ENCODE measurements around the gene ANKFN1.
"Not testable (repeated sequence)": the region's sequence is repeated elsewhere in the genome, so short reads cannot be mapped to it uniquely, and the experiment has no call there.

ANKFN1 gene

GRCh38 chr17:56185491-56186221, 32.4 kb downstream of the ANKFN1 start:
- DNase-seq: no peak

DNA sequence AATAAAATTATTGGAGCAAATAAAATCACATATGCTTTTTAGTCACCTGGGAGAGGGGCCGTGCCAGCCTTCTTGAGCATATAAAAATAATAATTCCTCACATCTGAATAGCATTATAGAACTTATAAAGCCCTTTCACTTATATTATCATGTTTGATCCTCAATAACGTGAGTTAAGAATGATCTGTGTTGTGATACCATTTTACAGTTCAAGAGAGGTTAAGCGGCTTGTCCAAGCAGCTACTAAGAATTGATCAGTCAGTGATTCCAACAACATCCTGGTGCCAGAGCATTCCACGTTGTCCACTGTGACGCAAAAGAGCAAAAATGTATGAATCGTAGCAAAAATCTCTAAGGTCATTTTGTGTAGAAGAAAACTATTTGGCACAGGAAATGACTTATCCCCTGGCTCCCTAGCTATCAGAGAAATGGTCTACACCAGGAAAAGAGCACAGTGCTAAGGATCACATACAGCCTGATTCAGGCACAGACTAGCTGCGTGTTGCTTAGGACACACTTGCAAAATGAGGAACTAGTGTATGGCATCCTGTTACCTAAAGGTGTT, 33.0 kb downstream of the ANKFN1 start:
- DNase-seq: no peak

DNA sequence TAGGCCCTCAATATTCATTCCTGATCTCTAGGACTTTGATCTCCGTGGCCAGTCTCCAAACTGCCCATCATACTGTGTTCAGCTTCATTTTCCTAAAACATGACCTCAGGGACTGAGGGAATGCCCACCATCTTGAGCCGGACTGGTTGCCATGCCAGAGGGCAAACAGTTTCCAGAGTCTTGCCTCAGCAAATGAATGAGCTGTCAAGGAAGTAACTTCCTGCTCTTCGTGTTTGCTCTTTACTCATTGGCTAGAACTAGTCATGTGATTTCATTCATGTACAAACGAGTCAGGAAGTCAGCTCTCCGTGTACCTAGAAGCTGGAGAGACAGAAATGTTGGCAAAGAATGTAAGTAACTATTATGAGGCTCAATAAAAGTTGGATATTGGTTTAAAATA, 50.2 kb downstream of the ANKFN1 start:
- DNase-seq: no peak

DNA sequence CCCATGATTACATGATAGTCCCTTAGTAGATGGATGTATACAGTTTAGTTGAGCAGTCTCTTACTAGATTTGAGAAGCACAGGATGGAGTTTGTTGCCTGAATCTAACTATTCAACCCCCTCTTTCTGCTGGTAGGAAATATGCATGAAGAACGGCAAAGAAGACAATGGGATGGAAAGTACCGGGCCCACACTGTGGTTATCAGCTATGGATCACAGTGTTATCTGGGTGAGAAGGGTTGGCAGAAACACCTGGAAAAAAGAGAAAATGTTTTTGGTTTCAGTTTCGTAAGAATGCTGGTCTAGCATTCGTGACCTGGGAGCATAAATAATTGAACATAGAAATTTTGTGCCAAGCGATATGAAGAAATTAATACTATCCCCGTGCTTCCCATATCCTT, 53.1 kb downstream of the ANKFN1 start:
- DNase-seq: no peak

GRCh38 chr17:56213031-56213430, 59.8 kb downstream of the ANKFN1 start:
- DNase-seq: no peak

- DNase-seq: no peak
Observed at GRCh38 chr17:56217921-56218320, 64.6 kb downstream of the ANKFN1 start.

GRCh38 chr17:56222255-56222654, 69.0 kb downstream of the ANKFN1 start:
- DNase-seq: peak; percentile 17

GRCh38 chr17:56230660-56231059, 77.4 kb downstream of the ANKFN1 start:
- no peak for DNase-seq

- DNase-seq: no peak
Observed at GRCh38 chr17:56231252-56231651, 78.0 kb downstream of the ANKFN1 start.

GRCh38 chr17:56231693-56232092, 78.4 kb downstream of the ANKFN1 start:
- no peak for DNase-seq

DNA sequence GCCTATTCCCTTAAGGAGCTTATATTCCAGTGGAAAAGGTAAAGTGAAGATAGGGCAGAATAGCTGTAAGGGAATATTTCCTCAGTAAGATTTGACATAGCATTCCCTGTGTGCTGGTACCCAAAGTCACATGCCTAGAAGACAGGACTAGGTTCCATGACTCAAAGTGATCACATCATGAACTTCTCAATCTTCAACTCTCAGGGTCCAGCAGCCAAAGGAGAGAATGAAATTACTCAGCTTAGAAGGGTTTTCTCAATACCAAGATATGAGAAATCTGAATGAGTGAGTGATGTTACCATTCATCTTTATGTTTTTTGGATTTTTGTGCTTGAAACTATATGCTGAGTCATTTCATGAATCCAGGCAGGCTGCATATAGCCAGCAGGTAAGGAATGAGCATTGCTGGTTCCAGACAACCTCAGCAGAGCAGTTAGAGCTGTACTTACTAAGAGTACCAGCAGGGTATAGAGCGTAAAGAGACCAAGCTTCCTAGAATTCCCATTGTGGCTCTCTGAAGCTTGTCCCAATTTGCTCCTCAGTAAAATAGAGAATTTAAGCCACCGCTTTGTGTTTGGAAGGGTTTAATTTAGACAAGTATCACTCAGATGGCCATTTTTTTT, 91.1 kb downstream of the ANKFN1 start:
- DNase-seq: no peak

DNA sequence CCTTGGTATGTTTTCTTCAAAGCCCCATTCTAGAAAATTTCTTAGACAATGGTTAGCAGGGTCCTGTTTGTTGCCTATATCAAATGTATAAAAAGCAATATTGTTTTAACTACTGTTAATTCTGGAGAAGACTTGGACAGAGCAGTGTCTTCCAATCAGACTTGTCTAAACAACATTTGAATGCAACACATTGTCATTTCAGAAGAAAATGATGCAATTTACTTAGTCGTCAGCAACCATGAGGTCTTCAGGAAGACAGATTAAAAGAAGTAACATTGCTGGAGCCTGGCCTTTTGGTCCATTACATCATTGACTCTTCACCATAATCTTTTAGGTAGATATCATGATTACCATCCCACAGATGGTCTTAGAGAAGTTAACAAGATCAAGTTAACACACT, 94.5 kb downstream of the ANKFN1 start:
- no peak for DNase-seq

- DNase-seq: no peak
Observed at GRCh38 chr17:56257075-56257474, 103.8 kb downstream of the ANKFN1 start.

- DNase-seq: no peak
Observed at GRCh38 chr17:56260376-56261002, 107.2 kb downstream of the ANKFN1 start.

DNA sequence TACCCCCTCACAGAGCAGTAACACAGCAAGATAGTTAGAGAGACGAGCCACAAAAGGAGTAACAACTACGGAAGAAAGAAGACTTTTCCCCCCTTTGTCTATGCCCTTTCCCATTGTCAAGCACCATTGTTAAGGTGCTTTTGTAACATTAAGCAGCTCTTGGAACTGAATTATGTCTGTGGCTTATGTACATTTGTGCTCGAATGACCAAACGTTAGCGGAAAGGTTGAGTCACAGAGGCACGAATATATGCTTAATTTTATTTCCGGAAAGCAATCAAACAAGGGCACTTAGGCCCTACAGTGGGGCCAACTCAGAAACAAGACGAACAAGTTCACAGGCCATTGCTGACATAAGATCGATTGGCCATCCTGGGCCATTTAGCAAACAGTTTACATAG, 109.5 kb downstream of the ANKFN1 start:
- DNase-seq: no peak

DNA sequence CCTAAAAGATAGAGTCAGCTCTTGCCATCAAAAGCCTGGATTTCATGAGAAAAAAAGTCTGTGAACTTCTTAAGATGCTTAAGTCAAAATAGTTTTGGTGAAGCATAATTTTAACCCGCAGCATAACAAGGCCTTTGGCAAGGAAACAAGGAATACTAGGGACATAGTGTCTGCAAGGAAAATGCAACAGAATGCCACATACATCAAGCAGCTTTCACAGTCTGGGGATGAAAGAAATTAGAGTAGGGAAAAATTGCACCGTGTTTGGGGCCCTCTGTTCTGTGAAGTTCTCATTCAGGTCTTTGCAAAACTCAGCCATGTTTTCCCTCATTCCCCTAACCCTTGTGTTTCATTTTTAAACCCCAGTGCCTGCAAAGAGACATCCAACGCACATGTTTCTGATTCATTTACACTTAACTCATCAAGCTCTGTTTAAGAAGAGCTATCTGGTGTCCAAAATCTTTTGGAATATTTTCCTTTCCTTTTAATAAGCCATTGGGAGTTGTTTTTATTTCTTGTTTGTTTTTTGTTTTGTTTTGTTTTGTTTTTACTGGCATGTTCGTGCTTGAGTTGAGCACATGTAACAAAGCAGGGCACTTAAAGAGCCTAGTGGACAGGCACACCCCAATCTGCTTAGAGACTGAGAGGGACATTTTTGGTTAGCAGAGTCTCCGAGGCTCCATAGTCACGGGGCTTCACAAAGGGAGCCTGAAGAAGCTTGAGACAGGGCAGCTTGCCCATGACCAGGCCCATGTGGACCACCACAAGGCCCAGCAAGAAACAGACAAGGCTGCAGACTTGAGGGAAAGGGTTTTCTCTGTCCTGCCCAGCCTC, 116.5 kb downstream of the ANKFN1 start:
- no peak for DNase-seq

DNA sequence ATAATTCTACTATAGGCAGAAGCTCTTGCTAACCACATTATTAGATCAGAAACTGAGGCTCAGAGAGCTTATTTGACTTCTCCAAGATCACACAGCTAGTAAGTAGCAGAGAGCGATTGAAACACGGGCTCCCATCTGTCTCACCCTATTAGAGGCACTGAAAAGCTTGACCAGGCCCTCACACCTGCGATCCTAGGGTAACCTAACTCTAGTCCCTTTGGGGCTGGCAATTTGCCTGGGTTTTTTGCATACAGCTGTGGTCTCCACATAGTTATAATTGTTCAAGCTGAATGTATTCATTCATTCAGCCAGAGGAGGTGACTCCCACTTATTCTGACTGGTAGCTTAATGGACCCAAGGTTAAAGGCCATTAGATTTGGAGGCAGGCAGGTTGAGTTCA, 121.2 kb downstream of the ANKFN1 start:
- no peak for DNase-seq

DNA sequence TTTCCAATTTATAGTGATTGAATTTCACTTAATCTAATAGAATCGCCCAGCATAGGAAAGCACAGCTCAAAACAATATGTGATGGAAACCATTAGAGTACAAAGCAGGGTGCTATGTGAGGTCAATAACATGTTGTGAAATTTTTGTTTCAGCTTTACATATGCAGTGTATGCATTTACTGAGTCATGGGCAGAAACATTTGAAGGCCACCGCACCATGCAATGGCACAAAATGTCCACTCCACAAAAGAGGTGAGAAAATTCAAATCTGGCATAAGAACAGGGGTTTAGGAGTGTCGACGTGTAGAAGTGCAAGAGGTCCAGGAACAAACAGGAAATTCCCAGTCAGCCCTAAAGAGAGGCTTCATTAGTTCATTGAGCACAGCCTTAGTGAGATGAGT, 131.2 kb downstream of the ANKFN1 start:
- DNase-seq: no peak

DNA sequence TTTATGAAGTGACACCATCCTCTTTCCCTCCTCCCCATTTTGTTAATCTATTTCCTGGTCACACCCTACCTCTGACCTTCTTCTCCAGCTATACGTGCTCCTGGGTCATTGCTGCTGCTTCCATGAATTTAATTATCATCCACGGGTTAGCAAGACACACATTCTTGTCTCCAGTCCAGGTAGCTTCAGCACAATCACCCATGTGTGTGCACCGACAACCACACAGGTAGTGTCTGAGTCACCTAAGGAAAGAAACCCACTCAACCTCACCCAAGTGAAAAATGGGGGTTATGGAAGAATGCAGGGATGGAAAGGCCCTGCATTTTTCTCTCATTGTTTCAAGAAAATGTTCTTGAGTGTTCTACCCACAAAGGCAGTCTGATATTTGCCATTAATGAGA, 135.5 kb downstream of the ANKFN1 start:
- DNase-seq: not testable (repeated sequence)

GRCh38 chr17:56289321-56289720, 136.0 kb downstream of the ANKFN1 start:
- no peak for DNase-seq

GRCh38 chr17:56290101-56290801, 137.0 kb downstream of the ANKFN1 start:
- DNase-seq: no peak

DNA sequence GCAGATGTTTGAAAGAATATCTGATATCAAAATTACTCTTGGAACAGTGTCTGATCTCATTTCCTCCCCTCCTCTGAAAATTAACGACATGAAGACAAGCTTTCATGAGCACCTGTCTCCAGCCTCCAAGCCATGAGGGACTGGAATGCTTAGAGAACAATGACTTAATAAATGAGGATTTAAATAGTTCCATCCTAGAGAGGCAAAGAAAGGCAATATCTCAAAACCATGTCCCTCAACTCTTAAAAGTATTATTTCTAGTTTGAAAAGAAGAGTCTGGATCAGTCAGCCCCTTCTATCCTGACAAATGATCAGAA, 137.5 kb downstream of the ANKFN1 start:
- DNase-seq: no peak
